CD4-positive, alpha-beta T cell treated with Interleukin-17A for 1 hour (primary cell): ENCODE results near the gene HDAC1.

Experiments
- DNase-seq: peaks from one replicate; pipeline ENCODE4 v3.0.0-alpha.2; 2020

Gene HDAC1

DNA sequence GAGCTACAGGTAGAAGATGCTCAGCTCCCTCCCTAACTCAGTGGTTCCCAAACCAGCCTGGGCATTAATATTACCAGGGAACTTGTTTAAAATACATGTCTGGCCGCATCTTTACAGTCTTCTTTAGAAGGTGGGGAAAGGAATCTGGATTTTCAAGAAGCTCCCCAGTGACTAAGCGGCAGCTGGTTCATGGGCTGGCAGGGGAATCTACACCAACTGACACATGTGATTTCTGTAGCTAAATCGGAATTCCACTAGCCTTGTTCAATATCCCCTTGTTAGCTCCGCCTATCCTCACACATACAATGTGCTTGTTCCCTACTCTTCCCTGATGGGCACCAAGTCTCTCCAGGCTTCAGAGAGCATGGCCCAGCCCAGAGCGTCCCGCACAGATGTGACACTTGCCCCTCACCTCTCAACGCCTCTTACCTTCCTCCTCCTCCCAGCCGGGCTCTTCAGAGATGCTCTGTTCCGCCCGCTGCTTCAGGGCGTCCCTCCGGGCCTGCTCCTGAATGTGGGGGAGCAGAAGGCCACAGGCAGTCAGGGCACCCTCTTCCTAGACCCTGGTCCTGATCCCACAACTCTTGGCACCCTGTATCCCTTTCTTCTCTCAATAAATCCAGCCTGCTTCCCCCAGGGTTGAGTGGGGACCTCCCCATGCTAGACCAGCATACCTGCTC lies 85.8 kb downstream of the HDAC1 start:
- DNase-seq = no peak

DNA sequence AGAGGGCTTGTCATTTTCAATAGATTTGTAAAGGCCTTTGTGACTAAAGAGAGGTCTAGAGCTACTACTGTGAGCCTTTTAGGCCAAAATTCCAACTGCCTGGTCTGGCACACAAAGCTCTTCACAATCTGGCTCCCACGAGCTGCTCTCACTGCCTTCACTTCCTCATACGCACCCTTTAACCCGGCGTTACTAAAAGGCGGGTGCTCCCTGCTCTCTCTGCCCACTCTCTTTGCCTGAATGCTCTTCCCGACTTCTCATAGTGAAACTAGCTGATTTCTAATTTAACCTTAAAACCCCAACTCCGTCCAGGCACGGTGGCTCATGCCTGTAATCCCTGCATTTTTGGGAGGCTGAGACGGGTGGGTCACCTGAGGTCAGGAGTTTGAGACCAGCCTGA lies 88.2 kb downstream of the HDAC1 start:
- no peak for DNase-seq
